GM13977 (cell line): Measurements from ENCODE around the gene CCDC188.

Experiments
- DNase-seq: peaks from one replicate; pipeline ENCODE4 v3.0.0; 2012; ENCODE audit warnings: low spot score
- CTCF ChIP-seq: IDR thresholded peaks from 2 replicates; pipeline ENCODE4 v1.5.1; 2012; ENCODE audit warnings: mild to moderate bottlenecking, control low read depth; ENCODE audit not compliant: insufficient read depth; ENCODE audit errors: extremely low read depth, missing control alignments
- in situ Hi-C: fragments of 300-500 bp; cut with MboI; formaldehyde crosslinking; loops from one replicate; pipeline ENCODE4 v1.12.0; 2022; ENCODE audit warnings: low sequenced_read_pairs, low pct_unique_long_range_greater_than_20kb, mixed read lengths, inconsistent platforms; ENCODE audit not compliant: unreplicated experiment

CCDC188 gene

DNA sequence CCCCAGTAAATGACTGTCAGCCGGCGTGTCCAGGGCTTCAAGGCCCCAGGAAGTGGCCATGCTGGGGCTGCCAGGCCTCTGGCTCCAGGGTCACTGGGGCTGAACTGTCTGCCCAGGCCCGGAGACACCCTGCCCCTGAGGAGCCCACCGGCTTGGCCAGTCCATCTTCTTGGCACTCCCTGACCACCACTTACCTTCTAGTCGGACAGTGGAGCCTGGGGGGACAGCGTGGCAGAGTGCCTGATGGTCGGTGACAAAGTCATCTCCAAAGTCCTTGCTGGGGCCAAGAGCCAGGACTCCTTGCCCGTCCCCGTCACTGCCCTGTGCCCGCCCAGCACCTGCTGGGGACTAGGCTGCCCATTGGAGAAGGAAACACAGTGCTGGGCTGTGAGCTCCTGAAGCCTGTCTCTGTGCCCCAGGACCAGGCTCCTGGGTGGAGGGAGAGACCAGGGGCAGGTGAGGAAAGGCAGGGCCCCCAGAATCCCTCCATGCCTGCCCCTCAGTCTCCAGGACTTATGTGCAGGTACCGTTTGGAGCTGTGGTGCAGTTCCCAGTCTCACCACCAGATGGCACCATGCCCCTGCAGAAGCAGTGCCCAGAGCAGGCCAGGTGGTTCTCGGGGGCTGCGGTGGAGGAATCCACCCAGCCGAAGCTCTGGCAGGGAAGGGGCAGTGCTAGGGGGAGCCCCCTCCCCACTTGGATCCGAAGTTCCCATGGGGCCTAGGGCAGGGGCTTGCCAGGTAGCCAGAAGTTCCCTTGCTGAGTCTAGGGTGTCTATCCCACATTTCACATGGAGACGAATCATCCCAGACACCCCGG is 6.0 kb upstream of the CCDC188 start:
- DNase-seq, result peak; percentile 96
- in situ Hi-C loops, result loop anchor here (10.0 kb wide), 1 partner anchor 138 kb away; no protein-coding TSS in a partner anchor
- TF ChIP-seq CTCF, result peak; percentile 97

- TF ChIP-seq CTCF, result no peak
- DNase-seq, result no peak
- in situ Hi-C loops, result loop anchor here (10.0 kb wide), 1 partner anchor 139 kb away; no protein-coding TSS in a partner anchor
Observed at GRCh38 chr22:20156042-20156389, 5.2 kb upstream of the CCDC188 start.

GRCh38 chr22:20155330-20156041 is 4.6 kb upstream of the CCDC188 start:
- no peak for DNase-seq
- in situ Hi-C loops, result loop anchor here (10.0 kb wide), 1 partner anchor 139 kb away; no protein-coding TSS in a partner anchor
- TF ChIP-seq CTCF, result no peak

GRCh38 chr22:20154602-20155187 is 3.8 kb upstream of the CCDC188 start:
- no peak for DNase-seq
- no peak for TF ChIP-seq CTCF
- in situ Hi-C loops, result loop anchor here (10.0 kb wide), 1 partner anchor 140 kb away; no protein-coding TSS in a partner anchor

GRCh38 chr22:20153945-20154344 is 3.1 kb upstream of the CCDC188 start:
- no peak for TF ChIP-seq CTCF
- in situ Hi-C loops, result loop anchor here (10.0 kb wide), 1 partner anchor 141 kb away; no protein-coding TSS in a partner anchor
- DNase-seq, result no peak

GRCh38 chr22:20152464-20152890 is 1.6 kb upstream of the CCDC188 start:
- DNase-seq, result no peak
- in situ Hi-C loops, result loop anchor here (10.0 kb wide), 1 partner anchor 142 kb away; no protein-coding TSS in a partner anchor
- TF ChIP-seq CTCF, result no peak
